Heart left ventricle (tissue), 13 donors: ENCODE measurements around the gene MRPL43.

Source experiments
- POLR2A ChIP-seq, 2 donors: fragments of 450-650 bp; IDR thresholded peaks; one replicate each; pipeline ENCODE4 v1.6.1; 2017; ENCODE audit warnings: antibody characterized with exemption in 2 of 2, mild to moderate bottlenecking in 2 of 2, moderate library complexity in 2 of 2
- TF ChIP-seq, protein P1 (sequence below), 12 donors: fragments of 200-600 bp; sonication (generic) in 4 of 12; IDR thresholded peaks; one replicate each; pipeline versions ENCODE4 v1.5.0 to v1.8.0; 2018 to 2022; ENCODE audit warnings: antibody characterized with exemption in 12 of 12, mild to moderate bottlenecking in 5 of 12
- donor health status: ischemic (EF 13 %, LVEDD 7.1; RV severe dilation, severe dysfunction).
- donor health status: DM: no; HTN: yes; CAD: no.
- donor health status: DM: no; HTN: no; CAD: no.
- donor health status: ischemic (EF 25% LVEDD 6.9; RV normal size, moderate dysfunction).
- donor health status: ischemic (EF 25% LVEDD 5.7; RV mildly dilated, moderate dysfunction).
- donor health status: ischemic (EF 35%, LVEDD 5.7; RV mildly dilated, moderate dysfunction).
- donor health status: nonischemic (EF 11% LVEDD 7.7; RV severe dilation, severe dysfunction).
- donor health status: DM: yes; HTN: yes; CAD: no.
- donor health status: PGD.
- donor health status: ischemic (EF 29% LVEDD 5.4; RV normal size, mild dysfunction).
- donor health status: nonischemic (EF 23%, LVEDD 6.1; RV moderate dilation, normal function).

GRCh38 chr10:101032637-101033224 is 45.4 kb upstream of the MRPL43 start:
- TF ChIP-seq, protein P1, sequence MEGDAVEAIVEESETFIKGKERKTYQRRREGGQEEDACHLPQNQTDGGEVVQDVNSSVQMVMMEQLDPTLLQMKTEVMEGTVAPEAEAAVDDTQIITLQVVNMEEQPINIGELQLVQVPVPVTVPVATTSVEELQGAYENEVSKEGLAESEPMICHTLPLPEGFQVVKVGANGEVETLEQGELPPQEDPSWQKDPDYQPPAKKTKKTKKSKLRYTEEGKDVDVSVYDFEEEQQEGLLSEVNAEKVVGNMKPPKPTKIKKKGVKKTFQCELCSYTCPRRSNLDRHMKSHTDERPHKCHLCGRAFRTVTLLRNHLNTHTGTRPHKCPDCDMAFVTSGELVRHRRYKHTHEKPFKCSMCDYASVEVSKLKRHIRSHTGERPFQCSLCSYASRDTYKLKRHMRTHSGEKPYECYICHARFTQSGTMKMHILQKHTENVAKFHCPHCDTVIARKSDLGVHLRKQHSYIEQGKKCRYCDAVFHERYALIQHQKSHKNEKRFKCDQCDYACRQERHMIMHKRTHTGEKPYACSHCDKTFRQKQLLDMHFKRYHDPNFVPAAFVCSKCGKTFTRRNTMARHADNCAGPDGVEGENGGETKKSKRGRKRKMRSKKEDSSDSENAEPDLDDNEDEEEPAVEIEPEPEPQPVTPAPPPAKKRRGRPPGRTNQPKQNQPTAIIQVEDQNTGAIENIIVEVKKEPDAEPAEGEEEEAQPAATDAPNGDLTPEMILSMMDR (IDR thresholded peaks at IDR 0.05): no peak
- no peak for TF ChIP-seq POLR2A (IDR thresholded peaks at IDR 0.05)
